A549 treated with dexamethasone at 1 μM for 4 hours (cell line): ENCODE data around the gene ZNF416. TPM values are rescaled to one million over a fixed set of nuclear protein-coding genes. Genes with fewer than 3 reads are reported as not detected.

Source experiments
- total RNA-seq: library from RNA; stranded (reverse); fragments of 200-300 nt; extraction: Qiagen RNA extraction; gene quantifications from 5 replicates; pipeline ENCODE4 v1.2.3, GENCODE V29; 2022

The ZNF416 gene
- 3.8 to 5.0 TPM (median 4.4 TPM) in 5 replicates for total RNA-seq

GRCh38 chr19:57578487-57579205 lies at the start of gene ZNF416:
Gene ZNF416 (minus strand): TSS chr19:57578911. CDS start chr19:57578704, 207 bp downstream.

GRCh38 chr19:57613941-57614743 lies 35.4 kb upstream of the ZNF416 start, which contains the start of gene ZNF134:
Gene ZNF134 (plus strand): TSS chr19:57614242. CDS start chr19:57619469, 5,227 bp downstream.

GRCh38 chr19:57599761-57600383 lies 21.2 kb upstream of the ZNF416 start, which contains the start of gene ZNF530:
Gene ZNF530 (plus strand): TSS chr19:57599885. CDS start chr19:57604346, 4,461 bp downstream.

GRCh38 chr19:57583521-57584416 lies 5.1 kb upstream of the ZNF416 start, which contains the start of gene ZIK1:
Gene ZIK1 (plus strand): TSS chr19:57584145. CDS start chr19:57584357, 212 bp downstream.

GRCh38 chr19:57559404-57560025 lies 19.2 kb downstream of the ZNF416 start, which contains the start of gene ZNF550:
Gene ZNF550 (minus strand): TSS chr19:57559863. CDS start chr19:57559682, 181 bp downstream.

GRCh38 chr19:57527136-57527881 lies 51.4 kb downstream of the ZNF416 start, which contains the start of gene ZNF549:
Gene ZNF549 (plus strand): TSS chr19:57527356. CDS start chr19:57527574, 218 bp downstream.

Other genes starting within 250 kb of the ZNF416 start
- gene ZNF304, start 227.6 kb downstream of the ZNF416 start, total RNA-seq = 2.2 to 2.6 TPM (median 2.2 TPM) in 5 replicates
- gene TRAPPC2B, start 215.4 kb downstream of the ZNF416 start, total RNA-seq = 13.1 to 17.4 TPM (median 13.3 TPM) in 5 replicates
- gene ZNF547, start 215.4 kb downstream of the ZNF416 start, total RNA-seq = 1.0 to 1.7 TPM (median 1.5 TPM) in 5 replicates
- gene ZNF548, start 189.1 kb downstream of the ZNF416 start, total RNA-seq = 3.8 to 4.8 TPM (median 4.0 TPM) in 5 replicates
- 5.0 to 7.8 TPM (median 5.2 TPM) in 5 replicates for gene ZNF17, start 167.8 kb downstream of the ZNF416 start, total RNA-seq
- gene ZNF749, start 143.6 kb downstream of the ZNF416 start, total RNA-seq = 12.5 to 13.8 TPM (median 13.5 TPM) in 5 replicates
- 0.06 to 0.13 TPM in 2 of 5 replicates, not detected in the others for gene VN1R1, start 121.8 kb downstream of the ZNF416 start, total RNA-seq
- gene ZNF772, start 101.3 kb downstream of the ZNF416 start, total RNA-seq = 0.86 to 1.8 TPM (median 1.6 TPM) in 5 replicates
- 5.3 to 6.8 TPM (median 6.5 TPM) in 5 replicates for gene ZNF419, start 91.2 kb downstream of the ZNF416 start, total RNA-seq
- 4.2 to 5.7 TPM (median 4.9 TPM) in 5 replicates for gene ZNF773, start 79.0 kb downstream of the ZNF416 start, total RNA-seq
- 1.7 to 2.0 TPM (median 1.8 TPM) in 5 replicates for gene ZNF549, start 51.6 kb downstream of the ZNF416 start, total RNA-seq
- 2.6 to 4.2 TPM (median 3.9 TPM) in 5 replicates for gene ZNF550, start 19.0 kb downstream of the ZNF416 start, total RNA-seq
- gene ZIK1, start 5.2 kb upstream of the ZNF416 start, total RNA-seq = 0.03 to 0.08 TPM in 2 of 5 replicates, not detected in the others
- gene ZNF530, start 21.0 kb upstream of the ZNF416 start, total RNA-seq = 4.3 to 5.1 TPM (median 4.6 TPM) in 5 replicates
- 7.3 to 9.0 TPM (median 8.1 TPM) in 5 replicates for gene ZNF134, start 35.3 kb upstream of the ZNF416 start, total RNA-seq
- gene ZNF211, start 54.3 kb upstream of the ZNF416 start, total RNA-seq = 6.3 to 6.9 TPM (median 6.8 TPM) in 5 replicates
- gene ZSCAN4, start 90.0 kb upstream of the ZNF416 start, total RNA-seq = not detected in 5 replicates
- 4.4 to 6.4 TPM (median 5.4 TPM) in 5 replicates for gene ZNF551, start 103.1 kb upstream of the ZNF416 start, total RNA-seq
- gene ZNF154, start 130.3 kb upstream of the ZNF416 start, total RNA-seq = not detected in 5 replicates
- 0.88 to 1.1 TPM (median 1.1 TPM) in 5 replicates for gene ZNF671, start 148.7 kb upstream of the ZNF416 start, total RNA-seq
- gene ZNF776, start 167.9 kb upstream of the ZNF416 start, total RNA-seq = 5.5 to 6.9 TPM (median 5.6 TPM) in 5 replicates
- gene ZNF586, start 190.8 kb upstream of the ZNF416 start, total RNA-seq = 5.6 to 7.2 TPM (median 6.4 TPM) in 5 replicates
- gene ZNF552, start 236.0 kb upstream of the ZNF416 start, total RNA-seq = 4.9 to 6.3 TPM (median 5.2 TPM) in 5 replicates